ENCODE results near the gene CTSF. TPM values are rescaled to one million over a fixed set of nuclear protein-coding genes. Genes with fewer than 3 reads are reported as not detected.

Gene CTSF
- total RNA-seq, 2 experiments from 2014 or later = not detected

- CTCF ChIA-PET (ENCODE audit: unreplicated experiment) = interaction anchor here (0.9 kb wide), 1 partner anchor 24 kb away, joined by 6 read pairs; no protein-coding TSS in a partner anchor
- peak overlapping the region; percentile 68; the same call in 1 of the 2 replicates for H2AFZ ChIP-seq (ENCODE audit: low read length)
- POLR2A ChIA-PET = interaction anchor here (0.7 to 1.1 kb wide), 4 partner anchors 13 to 83 kb away, joined by 3 to 4 read pairs (median 4); partner anchors contain the start of gene ZDHHC24
- no peaks in the 10 kb centered on the region for H3K9me3 ChIP-seq (ENCODE audit: low read length)
- TF ChIP-seq CTCF (conservative IDR thresholded peaks at IDR 0.05; ENCODE audit: low read length) (no peak), EZH2phosphoT487 (IDR thresholded peaks at IDR 0.05; ENCODE audit: borderline replicate concordance, low read depth, low read length) (no peak)
- DNase-seq (ENCODE audit: low spot score) = no peak
- peak overlapping the region; percentile 73 for H3K4me3 ChIP-seq (ENCODE audit: low read depth, low read length, poor library complexity, severe bottlenecking)
- no peaks in the 10 kb centered on the region for H3K36me3 ChIP-seq (ENCODE audit: insufficient read depth, low read length)
- no peaks in the 10 kb centered on the region for H3K9me2 ChIP-seq (ENCODE audit: insufficient read depth, low read length)
- peak overlapping the region; percentile 95 for H3K4me2 ChIP-seq (ENCODE audit: low read length)
- H3K4me1 ChIP-seq (ENCODE audit: insufficient read depth, low read length, poor library complexity, severe bottlenecking) = peaks cover 29% of the 10 kb centered on the region
- intact Hi-C loops (cut with micrococcal nuclease; ENCODE audit: unreplicated experiment) = loop anchor here (2.0 to 5.0 kb wide), 2 partner anchors 23 to 84 kb away; partner anchors contain the start of genes RBM14 and RBM4B
- H3K79me2 ChIP-seq (ENCODE audit: insufficient read depth, low read depth, low read length) = peaks cover 5% of the 10 kb centered on the region; the same call in 1 of the 2 replicates
- BruUV-seq (replicated peaks) = no TSS peak
- H4K20me1 ChIP-seq (ENCODE audit: insufficient read depth, low read length) = no peaks in the 10 kb centered on the region
- H3K27ac ChIP-seq (ENCODE audit: low read depth, low read length, poor library complexity, severe bottlenecking) = no peak overlapping the region
Observed at GRCh38 chr11:66593650-66594049, 25.2 kb upstream of the CTSF start.

GRCh38 chr11:66593303-66593635 is 24.9 kb upstream of the CTSF start:
- DNase-seq (ENCODE audit: low spot score) = no peak
- no peaks in the 10 kb centered on the region for H3K9me2 ChIP-seq (ENCODE audit: insufficient read depth, low read length)
- peaks cover 29% of the 10 kb centered on the region for H3K4me1 ChIP-seq (ENCODE audit: insufficient read depth, low read length, poor library complexity, severe bottlenecking)
- H3K79me2 ChIP-seq (ENCODE audit: insufficient read depth, low read depth, low read length) = peaks cover 5% of the 10 kb centered on the region; the same call in 1 of the 2 replicates
- intact Hi-C loops (cut with micrococcal nuclease; ENCODE audit: unreplicated experiment) = loop anchor here (2.0 to 5.0 kb wide), 2 partner anchors 24 to 84 kb away; partner anchors contain the start of genes RBM14 and RBM4B
- H4K20me1 ChIP-seq (ENCODE audit: insufficient read depth, low read length) = no peaks in the 10 kb centered on the region
- H3K4me3 ChIP-seq (ENCODE audit: low read depth, low read length, poor library complexity, severe bottlenecking) = peak overlapping the region; percentile 73
- H3K27ac ChIP-seq (ENCODE audit: low read depth, low read length, poor library complexity, severe bottlenecking) = no peak overlapping the region
- ChIA-PET CTCF (ENCODE audit: unreplicated experiment) (interaction anchor here (0.9 to 1.4 kb wide), 3 partner anchors 17 to 85 kb away, joined by 3 to 6 read pairs (median 4); no protein-coding TSS in a partner anchor), POLR2A (no interaction called here)
- TSS peak; percentile 81 for BruUV-seq (replicated peaks)
- H3K4me2 ChIP-seq (ENCODE audit: low read length) = peak overlapping the region; percentile 95
- no peaks in the 10 kb centered on the region for H3K36me3 ChIP-seq (ENCODE audit: insufficient read depth, low read length)
- H2AFZ ChIP-seq (ENCODE audit: low read length) = peak overlapping the region; percentile 68; the same call in 1 of the 2 replicates
- no peak for TF ChIP-seq EZH2phosphoT487 (IDR thresholded peaks at IDR 0.05; ENCODE audit: borderline replicate concordance, low read depth, low read length)
- TF ChIP-seq CTCF (conservative IDR thresholded peaks at IDR 0.05; ENCODE audit: low read length) = no peak
- no peaks in the 10 kb centered on the region for H3K9me3 ChIP-seq (ENCODE audit: low read length)
